MCF 10A (cell line): ENCODE results near the gene COQ6. TPM values are rescaled to one million over a fixed set of nuclear protein-coding genes. Genes with fewer than 3 reads are reported as not detected.
A peak's percentile ranks its signal among the peaks of the same experiment; 100 is the strongest.

Experiments
- BruUV-seq: library from RNA; stranded (reverse); fragments of 400-500 nt; replicated peaks from 2 replicates; lab custom pipeline; 2021; lab: Mats Ljungman, UMichigan
- CTCF ChIA-PET: fragments of 300-600 bp; sonication (Branson Sonifier 250); formaldehyde crosslinking; extraction: SDS; loops from one replicate; lab custom pipeline; 2021; ENCODE audit warnings: antibody characterized with exemption, inconsistent platforms; lab: Yijun Ruan, JAX
- POLR2A ChIA-PET: fragments of 300-600, 350-650 bp; sonication (Branson Sonifier 250); formaldehyde crosslinking; extraction: SDS; loops from one replicate; lab custom pipeline; 2020; ENCODE audit warnings: antibody characterized with exemption, inconsistent platforms; lab: Yijun Ruan, JAX
- DNase-seq: peaks from one replicate; pipeline ENCODE4 v3.0.0-alpha.2; 2018; ENCODE audit not compliant: unreplicated experiment
- H3K27ac Mint-ChIP-seq: one replicate; pipeline ENCODE4 v1.8.0; 2022; ENCODE audit warnings: mild to moderate bottlenecking, low read depth, mixed read lengths; ENCODE audit not compliant: unreplicated experiment
- H3K27me3 Mint-ChIP-seq: one replicate; pipeline ENCODE4 v1.8.0; 2022; ENCODE audit warnings: mixed read lengths; ENCODE audit not compliant: insufficient read depth, unreplicated experiment
- H3K36me3 Mint-ChIP-seq: one replicate; pipeline ENCODE4 v1.8.0; 2022; ENCODE audit warnings: mild to moderate bottlenecking, moderate library complexity, mixed read lengths; ENCODE audit not compliant: insufficient read depth, unreplicated experiment
- H3K4me1 Mint-ChIP-seq: one replicate; pipeline ENCODE4 v1.8.0; 2022; ENCODE audit warnings: mixed read lengths; ENCODE audit not compliant: insufficient read depth, unreplicated experiment
- H3K4me3 Mint-ChIP-seq: one replicate; pipeline ENCODE4 v1.8.0; 2022; ENCODE audit warnings: mild to moderate bottlenecking, moderate library complexity, mixed read lengths; ENCODE audit not compliant: unreplicated experiment
- H3K9me3 Mint-ChIP-seq: one replicate; pipeline ENCODE4 v1.8.0; 2022; ENCODE audit warnings: mixed read lengths; ENCODE audit not compliant: unreplicated experiment
- intact Hi-C: fragments of 100-400 bp; cut with micrococcal nuclease; formaldehyde crosslinking; loops from 2 replicates; pipeline ENCODE4 v1.14.1; 2022
- total RNA-seq: library from RNA; stranded (reverse); gene quantifications from 2 replicates; pipeline ENCODE4 v1.2.3, GENCODE V29; 2022
- TF ChIP-seq, protein P1 (sequence below): fragments of 200-600 bp; IDR thresholded peaks from one replicate; pipeline ENCODE4 v1.8.0; 2022; ENCODE audit warnings: antibody characterized with exemption, mild to moderate bottlenecking; ENCODE audit not compliant: unreplicated experiment

Gene COQ6
- total RNA-seq, 1 experiment from 2014 or later = 25.5 TPM

DNA sequence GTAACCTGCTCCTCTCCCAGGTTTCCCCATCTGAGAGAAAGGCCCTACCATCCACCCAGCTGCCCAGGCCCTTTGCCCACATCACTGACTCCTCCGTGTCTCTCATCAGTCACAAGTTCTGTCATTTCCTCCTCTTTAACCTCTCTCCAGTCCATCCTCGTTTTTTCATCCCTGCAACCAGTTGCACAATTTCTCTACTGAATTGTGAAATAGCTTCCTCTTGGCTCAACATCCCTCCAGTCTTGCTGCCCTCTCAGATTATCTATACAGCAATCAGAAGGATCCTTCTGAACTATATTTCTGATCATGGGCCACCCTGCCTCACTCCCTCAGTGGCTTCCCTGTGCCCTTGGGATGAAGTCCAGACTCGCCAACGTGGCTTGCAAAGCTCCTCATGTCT is 7.0 kb upstream of the COQ6 start:
- H3K27ac Mint-ChIP-seq = peak overlapping the region; percentile 5
- BruUV-seq = no TSS peak
- ChIA-PET CTCF (interaction anchor here (0.6 kb wide), 1 partner anchor 22 kb away, joined by 4 read pairs; no protein-coding TSS in a partner anchor), POLR2A (interaction anchor here (0.8 to 1.3 kb wide), 3 partner anchors 8 to 12 kb away, joined by 3 to 6 read pairs (median 5); no protein-coding TSS in a partner anchor)
- H3K4me3 Mint-ChIP-seq = no peak overlapping the region
- H3K9me3 Mint-ChIP-seq = no peaks in the 10 kb centered on the region
- TF ChIP-seq, protein P1, sequence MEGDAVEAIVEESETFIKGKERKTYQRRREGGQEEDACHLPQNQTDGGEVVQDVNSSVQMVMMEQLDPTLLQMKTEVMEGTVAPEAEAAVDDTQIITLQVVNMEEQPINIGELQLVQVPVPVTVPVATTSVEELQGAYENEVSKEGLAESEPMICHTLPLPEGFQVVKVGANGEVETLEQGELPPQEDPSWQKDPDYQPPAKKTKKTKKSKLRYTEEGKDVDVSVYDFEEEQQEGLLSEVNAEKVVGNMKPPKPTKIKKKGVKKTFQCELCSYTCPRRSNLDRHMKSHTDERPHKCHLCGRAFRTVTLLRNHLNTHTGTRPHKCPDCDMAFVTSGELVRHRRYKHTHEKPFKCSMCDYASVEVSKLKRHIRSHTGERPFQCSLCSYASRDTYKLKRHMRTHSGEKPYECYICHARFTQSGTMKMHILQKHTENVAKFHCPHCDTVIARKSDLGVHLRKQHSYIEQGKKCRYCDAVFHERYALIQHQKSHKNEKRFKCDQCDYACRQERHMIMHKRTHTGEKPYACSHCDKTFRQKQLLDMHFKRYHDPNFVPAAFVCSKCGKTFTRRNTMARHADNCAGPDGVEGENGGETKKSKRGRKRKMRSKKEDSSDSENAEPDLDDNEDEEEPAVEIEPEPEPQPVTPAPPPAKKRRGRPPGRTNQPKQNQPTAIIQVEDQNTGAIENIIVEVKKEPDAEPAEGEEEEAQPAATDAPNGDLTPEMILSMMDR = no peak
- H3K27me3 Mint-ChIP-seq = no peaks in the 10 kb centered on the region
- peak; percentile 75 for DNase-seq
- H3K4me1 Mint-ChIP-seq = peaks cover 11% of the 10 kb centered on the region
- peaks cover 17% of the 10 kb centered on the region for H3K36me3 Mint-ChIP-seq
- intact Hi-C loops = no loop called here

DNA sequence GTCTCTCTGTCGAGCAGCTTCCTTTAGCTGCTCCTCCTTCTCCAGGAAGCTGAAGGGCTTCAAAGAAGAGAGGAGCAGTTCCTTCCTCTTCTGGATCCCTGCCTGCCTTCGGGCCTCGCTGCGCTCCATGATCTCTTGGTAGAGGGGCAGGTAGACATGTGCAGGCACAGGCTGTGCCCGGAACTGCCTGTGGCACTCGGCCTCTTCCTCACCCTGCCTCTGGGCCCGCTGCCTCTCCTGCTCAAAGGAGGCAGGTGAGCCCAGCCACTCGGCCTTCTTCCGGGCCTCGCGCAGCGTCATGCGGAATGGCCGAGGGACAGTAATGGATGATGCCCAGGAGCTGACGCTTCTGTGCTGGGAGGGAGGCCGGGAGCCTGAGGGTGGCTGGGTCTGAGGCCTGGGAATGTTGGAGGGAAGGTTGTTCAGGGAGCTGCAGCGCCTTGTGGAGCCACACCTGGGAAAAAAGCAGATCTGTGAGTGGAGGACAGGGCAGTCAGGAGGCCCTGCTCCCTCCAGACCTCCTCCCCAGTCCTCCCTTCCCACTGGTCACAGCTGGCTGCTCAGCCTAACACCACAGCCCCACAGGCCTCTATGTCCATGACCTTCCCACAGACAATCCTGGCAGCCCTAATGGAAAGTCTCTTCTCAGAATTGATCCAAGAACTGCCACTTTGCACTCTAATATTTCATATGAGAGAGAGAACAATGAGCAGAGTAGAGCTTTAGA is 5.5 kb upstream of the COQ6 start:
- ChIA-PET POLR2A (interaction anchor here (0.7 kb wide), 2 partner anchors 21 to 40 kb away, joined by 3 read pairs; no protein-coding TSS in a partner anchor), CTCF (no interaction called here)
- no peaks in the 10 kb centered on the region for H3K9me3 Mint-ChIP-seq
- intact Hi-C loops = no loop called here
- DNase-seq = no peak
- H3K4me3 Mint-ChIP-seq = no peak overlapping the region
- H3K36me3 Mint-ChIP-seq = peaks cover 17% of the 10 kb centered on the region
- peaks cover 11% of the 10 kb centered on the region for H3K4me1 Mint-ChIP-seq
- no TSS peak for BruUV-seq
- TF ChIP-seq, protein P1 = no peak
- H3K27ac Mint-ChIP-seq = no peak overlapping the region
- H3K27me3 Mint-ChIP-seq = no peaks in the 10 kb centered on the region

DNA sequence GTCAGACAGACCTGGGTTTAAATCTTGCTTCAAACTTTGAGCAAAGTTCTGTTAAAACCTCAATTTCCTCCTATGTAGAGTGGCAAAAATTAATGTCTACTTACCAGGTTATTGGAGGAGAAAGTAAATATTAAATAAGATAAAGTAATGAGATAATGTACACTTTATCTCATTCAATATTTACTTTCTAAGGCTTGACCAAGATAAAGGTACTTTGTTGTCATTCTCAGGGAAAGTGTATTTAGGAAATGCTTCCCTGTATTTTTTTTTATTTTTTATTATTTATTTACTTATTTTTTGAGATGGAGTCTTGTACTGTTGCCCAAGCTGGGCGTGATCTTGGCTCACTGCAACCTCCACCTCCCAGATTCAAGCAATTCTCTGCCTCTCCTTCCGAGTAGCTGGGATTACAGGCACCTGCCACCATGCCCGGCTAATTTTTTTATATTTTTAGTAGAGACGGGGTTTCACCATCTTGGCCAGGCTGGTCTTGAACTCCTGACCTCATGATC is 4.9 kb upstream of the COQ6 start:
- BruUV-seq = no TSS peak

DNA sequence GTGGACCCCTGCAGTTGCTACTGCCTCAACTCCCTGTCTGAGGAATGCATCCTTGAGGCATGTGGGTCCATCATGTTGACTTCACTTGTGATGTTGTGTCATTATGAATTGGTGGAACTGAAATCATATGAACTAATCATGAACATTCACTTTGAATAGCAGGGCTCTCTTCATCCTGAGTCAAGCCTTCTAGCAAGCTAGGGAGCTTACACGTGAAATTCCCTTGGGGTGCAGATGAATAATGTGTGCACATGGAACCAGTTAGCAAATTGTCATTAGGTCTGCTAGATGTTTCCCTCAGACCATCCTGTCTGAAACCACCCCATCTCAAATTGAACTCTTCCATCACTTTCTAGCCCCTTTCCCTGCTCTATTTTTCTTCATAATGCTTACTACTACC is 3.6 kb downstream of the COQ6 start:
- Mint-ChIP-seq H3K4me3 (no peak overlapping the region), H3K4me1 (peaks cover 10% of the 10 kb centered on the region), H3K9me3 (no peaks in the 10 kb centered on the region), H3K27me3 (no peaks in the 10 kb centered on the region), H3K27ac (no peak overlapping the region), H3K36me3 (peaks cover 47% of the 10 kb centered on the region)
- POLR2A ChIA-PET = no interaction called here
- intact Hi-C loops = loop anchor here (5.0 kb wide), 1 partner anchor 84 kb away; no protein-coding TSS in a partner anchor
- no peak for DNase-seq
- BruUV-seq = no TSS peak
- TF ChIP-seq, protein P1 = no peak
- CTCF ChIA-PET = no interaction called here

More for the DNA sequence above, 4.9 kb upstream of the COQ6 start:
- POLR2A ChIA-PET = interaction anchor here (0.7 kb wide), 2 partner anchors 22 to 40 kb away, joined by 3 read pairs; no protein-coding TSS in a partner anchor
- TF ChIP-seq, protein P1 = no peak
- Mint-ChIP-seq H3K36me3 (peaks cover 17% of the 10 kb centered on the region), H3K4me1 (peaks cover 15% of the 10 kb centered on the region), H3K27ac (no peak overlapping the region), H3K27me3 (no peaks in the 10 kb centered on the region), H3K9me3 (no peaks in the 10 kb centered on the region), H3K4me3 (no peak overlapping the region)
- CTCF ChIA-PET = no interaction called here
- no peak for DNase-seq
- intact Hi-C loops = no loop called here
